SK-N-SH (cell line): Measurements from ENCODE around the gene RREB1. TPM values are rescaled to one million over a fixed set of nuclear protein-coding genes. Genes with fewer than 3 reads are reported as not detected.

Experiments used
- CTCF ChIA-PET: fragments of 300-600, 350-600 bp; formaldehyde crosslinking; extraction: SDS; loops from one replicate; lab custom pipeline; 2021; lab: Yijun Ruan, JAX
- POLR2A ChIA-PET: fragments of 350-600 bp; sonication (Branson Sonifier 250); formaldehyde crosslinking; extraction: SDS; loops from one replicate; lab custom pipeline; 2020; ENCODE audit warnings: antibody characterized with exemption, inconsistent platforms; lab: Yijun Ruan, JAX
- DNase-seq: peaks from one replicate; pipeline ENCODE4 v3.0.0; 2012
- H2AFZ ChIP-seq: fragments of 200-600 bp; sonication (generic); 2 replicates; pipeline ENCODE4 v1.8.1; 2016; ENCODE audit warnings: antibody characterized with exemption, mild to moderate bottlenecking, low read depth
- H3F3A ChIP-seq: fragments of 200-600 bp; sonication (generic); replicated peaks from 2 replicates; pipeline ENCODE3; 2016; ENCODE audit warnings: antibody characterized with exemption, mild to moderate bottlenecking; ENCODE audit not compliant: insufficient read depth
- H3K27ac ChIP-seq, 2 experiments: fragments of 200-500 bp in 1 of 2; fragments of 200-600 bp in 1 of 2; sonication (Bioruptor generic) in 1 of 2; sonication (generic), shearing (Covaris generic) in 1 of 2; 2 replicates each; pipeline versions ENCODE4 v1.5.1 to v1.6.1; 2014 to 2016; ENCODE audit warnings: low read depth in 2 of 2, inconsistent platforms in 1 of 2, low read length in 1 of 2, mild to moderate bottlenecking in 1 of 2, mixed read lengths in 1 of 2
- H3K27me3 ChIP-seq: fragments of 200-600 bp; sonication (generic), shearing (Covaris generic); 2 replicates; pipeline ENCODE4 v1.6.1; 2016; ENCODE audit warnings: mixed run types; ENCODE audit not compliant: insufficient read depth
- H3K36me3 ChIP-seq, 2 experiments: fragments of 200-500 bp in 1 of 2; fragments of 200-600 bp in 1 of 2; sonication (Bioruptor generic) in 1 of 2; sonication (generic) in 1 of 2; replicated peaks in 1 of 2; 2 replicates each; pipeline versions ENCODE3 to v1.5.1; 2014 to 2016; ENCODE audit warnings: low read length in 1 of 2, mild to moderate bottlenecking in 1 of 2; ENCODE audit not compliant: insufficient read depth in 2 of 2, control insufficient read depth in 1 of 2
- H3K4me1 ChIP-seq, 2 experiments: fragments of 200-500 bp in 1 of 2; fragments of 200-600 bp in 1 of 2; sonication (Bioruptor generic) in 1 of 2; sonication (generic), shearing (Covaris generic) in 1 of 2; 2 replicates each; pipeline versions ENCODE4 v1.5.1 to v1.6.1; 2014 to 2016; ENCODE audit warnings: low read depth in 1 of 2, low read length in 1 of 2, mixed run types in 1 of 2; ENCODE audit not compliant: insufficient read depth in 2 of 2, control insufficient read depth in 1 of 2
- H3K4me2 ChIP-seq: fragments of 200-600 bp; sonication (generic), shearing (Covaris generic); 2 replicates; pipeline ENCODE4 v1.6.1; 2017; ENCODE audit warnings: mixed run types
- H3K4me3 ChIP-seq, 2 experiments: fragments of 200-500 bp in 1 of 2; fragments of 200-600 bp in 1 of 2; sonication (Bioruptor generic) in 1 of 2; sonication (generic), shearing (Covaris generic) in 1 of 2; 2 replicates each; pipeline versions ENCODE4 v1.5.1 to v1.8.1; 2014 to 2016; ENCODE audit warnings: low read depth in 2 of 2, inconsistent platforms in 1 of 2, low read length in 1 of 2, mild to moderate bottlenecking in 1 of 2, mixed read lengths in 1 of 2, moderate library complexity in 1 of 2
- H3K79me2 ChIP-seq: fragments of 200-600 bp; sonication (generic); 2 replicates; pipeline ENCODE4 v1.8.1; 2017; ENCODE audit warnings: mild to moderate bottlenecking; ENCODE audit not compliant: insufficient read depth
- H3K9ac ChIP-seq: fragments of 200-600 bp; sonication (generic); 2 replicates; pipeline ENCODE4 v1.6.1; 2017; ENCODE audit warnings: mixed run types
- H3K9me2 ChIP-seq: fragments of 200-600 bp; sonication (generic); 2 replicates; pipeline ENCODE4 v1.6.1; 2017; ENCODE audit warnings: mixed run types
- H3K9me3 ChIP-seq: fragments of 200-600 bp; sonication (generic); 2 replicates; pipeline ENCODE4 v1.6.1; 2017; ENCODE audit warnings: mixed run types, mild to moderate bottlenecking, moderate library complexity
- H4K20me1 ChIP-seq: fragments of 200-600 bp; sonication (generic); 2 replicates; pipeline ENCODE4 v1.6.1; 2017; ENCODE audit warnings: mild to moderate bottlenecking, mixed run types; ENCODE audit not compliant: insufficient read depth
- EZH2phosphoT487 ChIP-seq: fragments of 200-600 bp; sonication (generic); IDR thresholded peaks from 2 replicates; pipeline ENCODE4 v1.6.1; 2017; ENCODE audit warnings: low read depth, mixed run types, mild to moderate bottlenecking, antibody characterized with exemption, moderate library complexity, borderline replicate concordance
- FOXM1 ChIP-seq: IDR thresholded peaks from 2 replicates; pipeline ENCODE4 v1.4.0; 2012; ENCODE audit warnings: low read depth, mild to moderate bottlenecking
- IRF3 ChIP-seq: fragments of 150-350 bp; IDR thresholded peaks from 2 replicates; pipeline ENCODE4 v1.6.1; 2016; ENCODE audit warnings: mild to moderate bottlenecking, low read depth, low read length
- POLR2AphosphoS5 ChIP-seq: IDR thresholded peaks from 2 replicates; pipeline ENCODE4 v1.6.1; 2012; ENCODE audit warnings: low read depth, low read length
- REST ChIP-seq: IDR thresholded peaks from 2 replicates; pipeline ENCODE4 v1.6.1; 2012; ENCODE audit warnings: mild to moderate bottlenecking, low read depth, low read length, moderate library complexity
- SIN3A ChIP-seq: IDR thresholded peaks from 2 replicates; pipeline ENCODE4 v1.6.1; 2012; ENCODE audit warnings: low read depth, mild to moderate bottlenecking, low read length, moderate library complexity, borderline replicate concordance
- SMC3 ChIP-seq: IDR thresholded peaks from 2 replicates; pipeline ENCODE4 v1.6.1; 2012; ENCODE audit warnings: low read depth, low read length, improper control_type of control experiment
- TAF1 ChIP-seq: IDR thresholded peaks from 2 replicates; pipeline ENCODE4 v1.6.1; 2012; ENCODE audit warnings: low read depth, mild to moderate bottlenecking, low read length, moderate library complexity, borderline replicate concordance
- TEAD4 ChIP-seq: IDR thresholded peaks from 2 replicates; pipeline ENCODE4 v1.4.0; 2012; ENCODE audit warnings: mild to moderate bottlenecking, borderline replicate concordance; ENCODE audit not compliant: insufficient read depth
- USF1 ChIP-seq: IDR thresholded peaks from 2 replicates; pipeline ENCODE4 v1.4.0; 2012; ENCODE audit warnings: low read depth, borderline replicate concordance
- YY1 ChIP-seq: IDR thresholded peaks from 2 replicates; pipeline ENCODE4 v1.4.0; 2012; ENCODE audit warnings: low read depth, mild to moderate bottlenecking
- ZBTB33 ChIP-seq: IDR thresholded peaks from 2 replicates; pipeline ENCODE4 v1.4.0; 2012; ENCODE audit warnings: low read depth, borderline replicate concordance
- WGBS: methylation state at CpG from one replicate; pipeline ENCODE4 v1.1.6; 2017; ENCODE audit warnings: low lambda C conversion rate; 5-methylcytosine and 5-hydroxymethylcytosine counted together
- polyA plus RNA-seq, 3 experiments: library from polyadenylated mRNA; depleted of rRNA; stranded (reverse); fragments of >200 nt; gene quantifications; 2 replicates each; pipeline ENCODE4 v1.2.3, GENCODE V29; 2012

The RREB1 gene
- polyA plus RNA-seq, 1 of the 3 experiments (the other 2 are of a cell fraction) = 2.0 TPM

- 73% methylated on average over 3 of the region's 3 CpGs for WGBS
- H3K4me2 ChIP-seq = no peak overlapping the region
- DNase-seq = no peak
These were observed 14.9 kb downstream of the RREB1 start for GRCh38 chr6:7122684-7123083.

GRCh38 chr6:7124114-7124513 lies 16.4 kb downstream of the RREB1 start:
- Histone ChIP-seq H3K4me3 (no peak overlapping the region), H3K36me3 (peaks cover 0 to 4% of the 10 kb centered on the region in 2 experiments), H2AFZ (no peak overlapping the region), H3K4me2 (no peak overlapping the region), H4K20me1 (peaks cover 47% of the 10 kb centered on the region), H3K9ac (no peak overlapping the region), H3K27ac (no peak overlapping the region), H3F3A (no peaks in the 10 kb centered on the region), H3K9me2 (no peaks in the 10 kb centered on the region), H3K27me3 (no peaks in the 10 kb centered on the region), H3K9me3 (no peaks in the 10 kb centered on the region), H3K79me2 (peaks cover 99% of the 10 kb centered on the region), H3K4me1 (no peaks in the 10 kb centered on the region)
- ChIA-PET CTCF (no interaction called here), POLR2A (no interaction called here)
- DNase-seq = no peak
- WGBS = 62% methylated on average over 4 of the region's 4 CpGs
- TF ChIP-seq FOXM1 (no peak), POLR2AphosphoS5 (no peak), SMC3 (no peak)

More at GRCh38 chr6:7122684-7123083, 14.9 kb downstream of the RREB1 start:
- H2AFZ ChIP-seq = no peak overlapping the region
- no peak overlapping the region for H3K27ac ChIP-seq
- H3K36me3 ChIP-seq = no peaks in the 10 kb centered on the region
- POLR2A ChIA-PET = no interaction called here
- H4K20me1 ChIP-seq = peaks cover 55% of the 10 kb centered on the region
- peaks cover 99% of the 10 kb centered on the region for H3K79me2 ChIP-seq
- TF ChIP-seq YY1 = no peak
- TF ChIP-seq REST = no peak
- TF ChIP-seq EZH2phosphoT487 = no peak
- CTCF ChIA-PET = no interaction called here
- H3K27me3 ChIP-seq = no peaks in the 10 kb centered on the region
- H3K9me3 ChIP-seq = no peaks in the 10 kb centered on the region
- no peak overlapping the region for H3K4me3 ChIP-seq
- no peaks in the 10 kb centered on the region for H3F3A ChIP-seq
- no peaks in the 10 kb centered on the region for H3K4me1 ChIP-seq
- H3K9ac ChIP-seq = no peak overlapping the region
- no peaks in the 10 kb centered on the region for H3K9me2 ChIP-seq

- DNase-seq = no peak
- Histone ChIP-seq H3K79me2 (peaks cover 99% of the 10 kb centered on the region), H3F3A (no peaks in the 10 kb centered on the region), H3K27ac (no peak overlapping the region), H3K4me1 (no peaks in the 10 kb centered on the region), H3K4me2 (no peak overlapping the region), H3K9me3 (no peaks in the 10 kb centered on the region), H3K36me3 (peaks cover 0 to 4% of the 10 kb centered on the region in 2 experiments), H3K9ac (no peak overlapping the region), H3K27me3 (no peaks in the 10 kb centered on the region), H2AFZ (no peak overlapping the region), H3K4me3 (no peak overlapping the region), H3K9me2 (no peaks in the 10 kb centered on the region), H4K20me1 (peaks cover 49% of the 10 kb centered on the region)
- CTCF ChIA-PET = no interaction called here
- 26% methylated on average over 2 of the region's 2 CpGs for WGBS
- POLR2A ChIA-PET = no interaction called here
- TF ChIP-seq SMC3 = no peak
- no peak for TF ChIP-seq ZBTB33
- TF ChIP-seq SIN3A = no peak
- TF ChIP-seq USF1 = no peak
- no peak for TF ChIP-seq IRF3
- no peak for TF ChIP-seq TEAD4
- no peak for TF ChIP-seq TAF1
These were observed 16.9 kb downstream of the RREB1 start for GRCh38 chr6:7124636-7125035.
